Naive thymus-derived CD4-positive, alpha-beta T cell (primary cell): ENCODE measurements around the gene OR2G2. TPM values are rescaled to one million over a fixed set of nuclear protein-coding genes. Genes with fewer than 3 reads are reported as not detected.

Source experiments
- ATAC-seq: fragments of 150-1000 bp; cut with Tn5 transposase; 2 replicates; pipeline ENCODE4 v1.10.0; 2021; ENCODE audit warnings: mild to moderate bottlenecking, moderate library complexity
- CTCF ChIA-PET: fragments of 350-600 bp; sonication (Branson Sonifier 250); formaldehyde crosslinking; loops from one replicate; lab custom pipeline; 2021; ENCODE audit warnings: antibody characterized with exemption; lab: Charles Lee
- POLR2A ChIA-PET: fragments of 350-600 bp; sonication (Branson Sonifier 250); formaldehyde crosslinking; loops from one replicate; lab custom pipeline; 2021; ENCODE audit warnings: antibody characterized with exemption, inconsistent platforms; lab: Charles Lee
- DNase-seq, 9 donors: peaks; one replicate each; pipeline versions ENCODE4 v3.0.0 to v3.0.0-alpha.2; 2020 to 2022; ENCODE audit warnings: mixed read lengths in 1 of 9
- H3K27ac ChIP-seq: one replicate; pipeline ENCODE4 v1.7.0; 2013; ENCODE audit warnings: mild to moderate bottlenecking, low read depth, low read length, moderate library complexity
- H3K27me3 ChIP-seq, 2 donors: one replicate each; pipeline ENCODE4 v1.7.0; 2013; ENCODE audit warnings: low read length in 2 of 2, mild to moderate bottlenecking in 2 of 2, moderate library complexity in 2 of 2; ENCODE audit not compliant: control insufficient read depth in 2 of 2, insufficient read depth in 2 of 2
- H3K36me3 ChIP-seq, 3 experiments: 1 replicate in 2 of 3; 2 replicates in 1 of 3; pipeline ENCODE4 v1.7.0; 2013; ENCODE audit warnings: low read length in 3 of 3, mild to moderate bottlenecking in 3 of 3, moderate library complexity in 1 of 3; ENCODE audit not compliant: insufficient read depth in 3 of 3, control insufficient read depth in 2 of 3
- H3K4me1 ChIP-seq, 2 donors: one replicate each; pipeline ENCODE4 v1.7.0; 2013; ENCODE audit warnings: low read length in 2 of 2, mild to moderate bottlenecking in 2 of 2, moderate library complexity in 1 of 2; ENCODE audit not compliant: control insufficient read depth in 2 of 2, insufficient read depth in 2 of 2
- H3K4me3 ChIP-seq: 2 replicates; pipeline ENCODE4 v1.7.0; 2013; ENCODE audit warnings: mild to moderate bottlenecking, low read length
- H3K9me3 ChIP-seq, 3 experiments: 1 replicate in 2 of 3; 2 replicates in 1 of 3; pipeline ENCODE4 v1.7.0; 2013; ENCODE audit warnings: low read length in 3 of 3; ENCODE audit not compliant: control insufficient read depth in 2 of 3
- H3K27ac Mint-ChIP-seq, 9 donors: one replicate each; pipeline ENCODE4 v1.8.0; 2020 to 2022; ENCODE audit warnings: mixed read lengths in 9 of 9, mild to moderate bottlenecking in 8 of 9, moderate library complexity in 5 of 9, inconsistent platforms in 2 of 9
- H3K27me3 Mint-ChIP-seq, 5 donors: one replicate each; pipeline ENCODE4 v1.8.0; 2021 to 2022; ENCODE audit warnings: mixed read lengths in 5 of 5, mild to moderate bottlenecking in 1 of 5
- H3K36me3 Mint-ChIP-seq, 5 donors: one replicate each; pipeline ENCODE4 v1.8.0; 2020 to 2022; ENCODE audit warnings: mixed read lengths in 5 of 5, mild to moderate bottlenecking in 3 of 5, inconsistent platforms in 1 of 5
- H3K4me1 Mint-ChIP-seq, 7 donors: one replicate each; pipeline ENCODE4 v1.8.0; 2020 to 2022; ENCODE audit warnings: mixed read lengths in 7 of 7, mild to moderate bottlenecking in 3 of 7, inconsistent platforms in 1 of 7
- H3K4me3 Mint-ChIP-seq, 10 donors: one replicate each; pipeline ENCODE4 v1.8.0; 2020 to 2022; ENCODE audit warnings: mild to moderate bottlenecking in 10 of 10, mixed read lengths in 10 of 10, moderate library complexity in 6 of 10, inconsistent platforms in 2 of 10
- H3K9me3 Mint-ChIP-seq, 11 donors: one replicate each; pipeline ENCODE4 v1.8.0; 2020 to 2022; ENCODE audit warnings: mixed read lengths in 11 of 11, mild to moderate bottlenecking in 4 of 11, inconsistent platforms in 1 of 11, moderate library complexity in 1 of 11
- intact Hi-C, 2 donors: fragments of 100-400 bp; cut with micrococcal nuclease; formaldehyde crosslinking; loops; one replicate each; pipeline ENCODE4 v1.15.1; 2023
- polyA plus RNA-seq, 2 donors: library from polyadenylated mRNA; unstranded; fragments of 300-500 nt; fragmentation: Illumina TruSeq; gene quantifications; one replicate each; pipeline ENCODE4 v1.2.3, GENCODE V29; 2021
- total RNA-seq, 6 experiments: library from RNA in 5 of 6; stranded (reverse) in 5 of 6; gene quantifications; 1 replicate in 5 of 6; 2 replicates in 1 of 6; pipeline ENCODE4 v1.2.3 and lab custom pipeline; 2021 to 2026

The OR2G2 gene
- total RNA-seq: not detected
- polyA plus RNA-seq: not detected
- not detected for total RNA-seq (lab: John Stamatoyannopoulos, UW)

- POLR2A ChIA-PET: no interaction called here
- peaks cover 0 to 3% (median 0%) of the 10 kb centered on the region in 5 donors for H3K36me3 Mint-ChIP-seq
- H3K27ac ChIP-seq: no peak within 1 kb of the TSS
- no peak within 1 kb of the TSS for H3K27ac Mint-ChIP-seq
- no peak for ATAC-seq
- H3K4me1 Mint-ChIP-seq: no peaks in the 10 kb centered on the region
- peaks cover 0 to 15% (median 6%) of the 10 kb centered on the region in 11 donors for H3K9me3 Mint-ChIP-seq
- no peaks in the 10 kb centered on the region for H3K9me3 ChIP-seq
- H3K4me1 ChIP-seq: no peaks in the 10 kb centered on the region
- no peak within 1 kb of the TSS for H3K4me3 Mint-ChIP-seq
- no peaks in the 10 kb centered on the region for H3K36me3 ChIP-seq
- intact Hi-C loops: no loop called here
- no peak for DNase-seq
- no peak within 1 kb of the TSS for H3K4me3 ChIP-seq
- peaks cover 0 to 12% (median 6%) of the 10 kb centered on the region in 5 donors for H3K27me3 Mint-ChIP-seq
- H3K27me3 ChIP-seq: no peaks in the 10 kb centered on the region
- CTCF ChIA-PET: no interaction called here
Observed at GRCh38 chr1:247588060-247588459, at the start of gene OR2G2. TSS of gene OR2G2 (plus strand) at chr1:247588360. CDS start at chr1:247588360, 0 bp downstream.

GRCh38 chr1:247538561-247538960 is 49.6 kb upstream of the OR2G2 start:
- H3K4me1 ChIP-seq: no peaks in the 10 kb centered on the region
- ATAC-seq: no peak
- no peak overlapping the region for H3K4me3 ChIP-seq
- peaks cover 0 to 5% (median 0%) of the 10 kb centered on the region in 11 donors for H3K9me3 Mint-ChIP-seq
- H3K27me3 ChIP-seq: no peaks in the 10 kb centered on the region
- no peaks in the 10 kb centered on the region for H3K36me3 Mint-ChIP-seq
- H3K36me3 ChIP-seq: no peaks in the 10 kb centered on the region
- H3K27ac ChIP-seq: no peak overlapping the region
- H3K27ac Mint-ChIP-seq: no peak overlapping the region
- CTCF ChIA-PET: no interaction called here
- DNase-seq: no peak
- no peaks in the 10 kb centered on the region for H3K9me3 ChIP-seq
- H3K27me3 Mint-ChIP-seq: peaks cover 0 to 24% (median 16%) of the 10 kb centered on the region in 5 donors
- peaks cover 0 to 2% (median 0%) of the 10 kb centered on the region in 7 donors for H3K4me1 Mint-ChIP-seq
- POLR2A ChIA-PET: no interaction called here
- intact Hi-C loops: no loop called here
- no peak overlapping the region for H3K4me3 Mint-ChIP-seq

- Histone ChIP-seq H3K36me3 (no peaks in the 10 kb centered on the region), H3K4me1 (no peaks in the 10 kb centered on the region), H3K9me3 (no peaks in the 10 kb centered on the region), H3K4me3 (no peak overlapping the region), H3K27ac (no peak overlapping the region), H3K27me3 (no peaks in the 10 kb centered on the region)
- ATAC-seq (peak; percentile 59), DNase-seq (no peak)
- CTCF ChIA-PET: no interaction called here
- peaks cover 0 to 5% (median 0%) of the 10 kb centered on the region in 11 donors for H3K9me3 Mint-ChIP-seq
- intact Hi-C loops: no loop called here
- no peak overlapping the region for H3K4me3 Mint-ChIP-seq
- POLR2A ChIA-PET: no interaction called here
- peaks cover 0 to 20% (median 16%) of the 10 kb centered on the region in 5 donors for H3K27me3 Mint-ChIP-seq
- peaks cover 0 to 2% (median 0%) of the 10 kb centered on the region in 7 donors for H3K4me1 Mint-ChIP-seq
- no peak overlapping the region for H3K27ac Mint-ChIP-seq
- H3K36me3 Mint-ChIP-seq: no peaks in the 10 kb centered on the region
Observed at GRCh38 chr1:247539215-247539614, 48.9 kb upstream of the OR2G2 start.

- no peak overlapping the region for H3K4me3 ChIP-seq
- Mint-ChIP-seq H3K4me3 (peak overlapping the region in 3 of 10 donors; percentile 14 to 23 (median 18)), H3K9me3 (peaks cover 0 to 5% (median 0%) of the 10 kb centered on the region in 11 donors), H3K27me3 (peaks cover 0 to 19% (median 18%) of the 10 kb centered on the region in 5 donors), H3K36me3 (no peaks in the 10 kb centered on the region), H3K27ac (no peak overlapping the region), H3K4me1 (peaks cover 0 to 2% (median 0%) of the 10 kb centered on the region in 7 donors)
- DNase-seq: no peak
- H3K9me3 ChIP-seq: no peaks in the 10 kb centered on the region
- H3K36me3 ChIP-seq: no peaks in the 10 kb centered on the region
- POLR2A ChIA-PET: no interaction called here
- no peaks in the 10 kb centered on the region for H3K27me3 ChIP-seq
- CTCF ChIA-PET: no interaction called here
- intact Hi-C loops: no loop called here
- no peaks in the 10 kb centered on the region for H3K4me1 ChIP-seq
- no peak for ATAC-seq
- H3K27ac ChIP-seq: no peak overlapping the region
Observed at GRCh38 chr1:247540581-247540980, 47.6 kb upstream of the OR2G2 start.

GRCh38 chr1:247542811-247543210 is 45.3 kb upstream of the OR2G2 start:
- CTCF ChIA-PET: interaction anchor here (0.6 kb wide), 1 partner anchor 1045 kb away, joined by 4 read pairs; no protein-coding TSS in a partner anchor

GRCh38 chr1:247548092-247548491 is 40.1 kb upstream of the OR2G2 start:
- no peak overlapping the region for H3K4me3 ChIP-seq
- peak; percentile 83 for ATAC-seq
- Mint-ChIP-seq H3K4me3 (no peak overlapping the region), H3K27me3 (peaks cover 7 to 36% (median 24%) of the 10 kb centered on the region in 5 donors), H3K36me3 (no peaks in the 10 kb centered on the region), H3K9me3 (no peaks in the 10 kb centered on the region), H3K27ac (no peak overlapping the region), H3K4me1 (peaks cover 7 to 12% (median 9%) of the 10 kb centered on the region in 7 donors)
- H3K27ac ChIP-seq: no peak overlapping the region
- no peaks in the 10 kb centered on the region for H3K9me3 ChIP-seq
- DNase-seq: no peak
- intact Hi-C loops: no loop called here
- no peaks in the 10 kb centered on the region for H3K36me3 ChIP-seq
- POLR2A ChIA-PET: no interaction called here
- H3K27me3 ChIP-seq: no peaks in the 10 kb centered on the region
- H3K4me1 ChIP-seq: no peaks in the 10 kb centered on the region
- CTCF ChIA-PET: no interaction called here

More at GRCh38 chr1:247542811-247543210, 45.3 kb upstream of the OR2G2 start:
- Mint-ChIP-seq H3K27me3 (peaks cover 0 to 34% (median 22%) of the 10 kb centered on the region in 5 donors), H3K4me1 (peaks cover 0 to 2% (median 0%) of the 10 kb centered on the region in 7 donors), H3K36me3 (no peaks in the 10 kb centered on the region), H3K4me3 (no peak overlapping the region), H3K27ac (no peak overlapping the region), H3K9me3 (peaks cover 0 to 5% (median 0%) of the 10 kb centered on the region in 11 donors)
- Histone ChIP-seq H3K9me3 (no peaks in the 10 kb centered on the region), H3K27ac (no peak overlapping the region), H3K27me3 (no peaks in the 10 kb centered on the region), H3K4me1 (no peaks in the 10 kb centered on the region), H3K4me3 (no peak overlapping the region), H3K36me3 (no peaks in the 10 kb centered on the region)
- DNase-seq: no peak
- intact Hi-C loops: no loop called here
- no peak for ATAC-seq
- POLR2A ChIA-PET: no interaction called here

- DNase-seq (no peak), ATAC-seq (peak; percentile 36)
- peak within 1 kb of the TSS in 5 of 10 donors; percentile 1 to 51 (median 23) for H3K4me3 Mint-ChIP-seq
- ChIA-PET POLR2A (no interaction called here), CTCF (no interaction called here)
- H3K4me1 ChIP-seq: no peaks in the 10 kb centered on the region
- H3K27ac Mint-ChIP-seq: no peak within 1 kb of the TSS
- H3K4me1 Mint-ChIP-seq: peaks cover 7 to 12% (median 9%) of the 10 kb centered on the region in 7 donors
- H3K9me3 Mint-ChIP-seq: no peaks in the 10 kb centered on the region
- no peaks in the 10 kb centered on the region for H3K36me3 Mint-ChIP-seq
- H3K36me3 ChIP-seq: no peaks in the 10 kb centered on the region
- H3K27ac ChIP-seq: no peak within 1 kb of the TSS
- no peak within 1 kb of the TSS for H3K4me3 ChIP-seq
- H3K27me3 Mint-ChIP-seq: peaks cover 7 to 36% (median 24%) of the 10 kb centered on the region in 5 donors
- no peaks in the 10 kb centered on the region for H3K27me3 ChIP-seq
- intact Hi-C loops: no loop called here
- H3K9me3 ChIP-seq: no peaks in the 10 kb centered on the region
Observed at GRCh38 chr1:247548769-247549182, 39.4 kb upstream of the OR2G2 start, which contains the start of gene GCSAML. TSS of gene GCSAML (plus strand) at chr1:247549134. CDS start at chr1:247549192, 58 bp downstream.
